ELR (cell line): ENCODE results near the gene AMFR.
A peak's percentile ranks its signal among the peaks of the same experiment; 100 is the strongest.

Experiments used
- DNase-seq: peaks from one replicate; pipeline ENCODE4 v3.0.0-alpha.2; 2015; ENCODE audit warnings: low read depth

The AMFR gene

GRCh38 chr16:56425439-56425832 is at the start of gene AMFR:
TSS of gene AMFR (minus strand) at chr16:56425545. CDS start at chr16:56425327, 218 bp downstream.
- DNase-seq: peak; percentile 89

- DNase-seq: no peak
These were observed 45.3 kb upstream of the AMFR start for GRCh38 chr16:56470666-56471065.

DNA sequence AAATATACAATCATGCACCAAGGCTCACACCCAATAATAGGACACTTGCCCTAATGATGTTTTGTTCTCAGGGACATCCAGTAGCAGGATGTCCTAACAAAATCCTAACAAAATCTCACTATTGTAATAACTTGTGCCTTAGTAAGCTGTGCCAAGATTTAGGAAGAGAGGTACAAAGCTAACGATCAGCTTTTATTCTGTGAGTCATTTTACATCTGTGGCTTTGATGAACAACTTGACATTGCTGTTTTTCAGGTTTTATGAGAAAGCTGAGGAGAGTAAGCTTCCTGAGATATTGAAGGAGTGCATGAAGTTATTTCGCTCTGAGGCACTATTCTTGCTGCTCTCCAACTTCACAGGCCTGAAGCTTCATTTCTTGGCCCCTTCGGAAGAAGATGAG is 44.9 kb upstream of the AMFR start:
- DNase-seq: no peak

GRCh38 chr16:56469748-56470147 is 44.4 kb upstream of the AMFR start:
- DNase-seq: no peak

- DNase-seq: no peak
These were observed 43.5 kb upstream of the AMFR start for GRCh38 chr16:56468800-56469199.

GRCh38 chr16:56466344-56466743 is 41.0 kb upstream of the AMFR start:
- DNase-seq: no peak

DNA sequence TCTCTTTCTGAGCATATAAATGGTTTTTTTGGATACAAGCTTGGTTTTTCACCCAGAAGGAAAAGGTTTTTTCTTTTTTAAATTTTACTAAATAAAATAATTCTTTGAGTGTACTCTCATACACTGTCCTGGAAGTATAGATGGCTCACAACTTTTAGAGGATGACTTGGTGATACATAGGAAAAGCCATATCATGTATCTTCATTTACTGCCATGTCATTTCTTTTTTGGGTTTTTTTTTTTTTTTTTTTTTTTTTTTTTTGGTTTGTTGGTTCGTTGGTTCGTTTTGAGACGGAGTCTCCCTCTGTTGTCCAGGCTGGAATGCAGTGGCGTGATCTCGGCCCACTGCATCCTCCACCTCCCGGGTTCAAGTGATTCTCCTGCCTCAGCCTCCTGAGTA is 37.8 kb upstream of the AMFR start:
- DNase-seq: no peak

DNA sequence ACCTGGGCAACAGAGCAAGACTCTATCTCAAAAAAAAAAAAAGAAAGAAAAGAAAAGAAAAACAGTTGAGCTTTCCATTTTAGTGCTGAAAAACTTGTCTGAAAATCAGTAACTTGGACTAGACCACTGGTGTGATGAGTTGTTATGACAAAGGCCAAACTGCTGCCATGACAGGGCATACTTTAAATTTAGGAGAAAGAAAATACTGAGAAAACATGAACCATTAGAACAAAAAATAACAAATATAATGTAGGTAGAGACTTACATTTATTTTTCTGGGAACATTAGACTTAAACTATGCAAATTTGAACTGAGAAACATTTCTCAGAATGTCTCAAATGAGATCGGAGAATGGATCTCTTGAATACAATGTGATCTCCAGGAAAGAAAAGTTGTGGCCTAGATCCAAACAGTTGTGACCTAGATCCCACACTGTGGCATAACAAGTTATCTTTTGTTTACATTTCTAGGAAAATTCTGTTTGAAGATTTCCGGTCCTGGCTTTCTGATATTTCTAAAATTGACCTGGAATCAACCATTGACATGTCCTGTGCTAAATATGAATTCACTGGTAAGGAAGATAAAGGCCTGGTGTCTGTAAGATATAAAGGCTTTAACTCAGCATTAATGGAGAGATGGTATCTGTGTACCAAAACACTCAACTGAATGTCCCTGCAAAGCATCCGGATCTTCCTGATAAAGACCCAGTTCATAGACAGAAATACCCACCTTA is 36.9 kb upstream of the AMFR start:
- no peak for DNase-seq

- DNase-seq: no peak
These were observed 34.8 kb upstream of the AMFR start for GRCh38 chr16:56460101-56460500.

DNA sequence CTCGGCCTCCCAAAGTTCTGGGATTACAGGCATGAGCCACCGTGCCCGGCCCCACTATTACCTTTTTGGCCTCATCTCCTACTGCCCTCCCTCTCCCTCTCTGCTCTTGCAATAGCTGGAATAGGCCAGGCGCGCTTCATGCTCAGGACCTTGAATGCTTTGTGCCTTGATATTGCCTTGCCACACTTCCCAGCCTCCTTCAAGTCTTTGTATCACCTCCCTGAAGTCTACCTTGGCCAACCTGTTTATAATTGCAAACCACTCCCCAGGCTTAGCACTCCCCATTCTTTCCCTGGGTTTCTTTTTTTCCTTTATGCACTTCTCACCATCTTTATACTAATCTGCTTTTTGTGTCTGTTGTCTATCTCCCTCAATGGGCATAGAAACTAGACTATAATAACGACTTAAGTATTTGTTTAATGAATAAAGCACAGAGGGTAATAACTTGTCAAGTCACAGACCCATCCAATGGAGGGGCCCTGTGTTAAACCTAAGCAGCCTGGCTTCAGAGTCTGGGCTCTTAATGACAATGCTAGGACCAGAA is 32.7 kb upstream of the AMFR start:
- no peak for DNase-seq

GRCh38 chr16:56451753-56452689 is 26.7 kb upstream of the AMFR start:
- DNase-seq: peak; percentile 61

- peak; percentile 99 for DNase-seq
These were observed 25.8 kb upstream of the AMFR start, which contains the start of the genes NUDT21 and OGFOD1 for GRCh38 chr16:56450986-56451752. TSS of gene NUDT21 (minus strand) at chr16:56451332. CDS start at chr16:56451202, 130 bp downstream. TSS of gene OGFOD1 (plus strand) at chr16:56451554. CDS start at chr16:56451613, 59 bp downstream.

DNA sequence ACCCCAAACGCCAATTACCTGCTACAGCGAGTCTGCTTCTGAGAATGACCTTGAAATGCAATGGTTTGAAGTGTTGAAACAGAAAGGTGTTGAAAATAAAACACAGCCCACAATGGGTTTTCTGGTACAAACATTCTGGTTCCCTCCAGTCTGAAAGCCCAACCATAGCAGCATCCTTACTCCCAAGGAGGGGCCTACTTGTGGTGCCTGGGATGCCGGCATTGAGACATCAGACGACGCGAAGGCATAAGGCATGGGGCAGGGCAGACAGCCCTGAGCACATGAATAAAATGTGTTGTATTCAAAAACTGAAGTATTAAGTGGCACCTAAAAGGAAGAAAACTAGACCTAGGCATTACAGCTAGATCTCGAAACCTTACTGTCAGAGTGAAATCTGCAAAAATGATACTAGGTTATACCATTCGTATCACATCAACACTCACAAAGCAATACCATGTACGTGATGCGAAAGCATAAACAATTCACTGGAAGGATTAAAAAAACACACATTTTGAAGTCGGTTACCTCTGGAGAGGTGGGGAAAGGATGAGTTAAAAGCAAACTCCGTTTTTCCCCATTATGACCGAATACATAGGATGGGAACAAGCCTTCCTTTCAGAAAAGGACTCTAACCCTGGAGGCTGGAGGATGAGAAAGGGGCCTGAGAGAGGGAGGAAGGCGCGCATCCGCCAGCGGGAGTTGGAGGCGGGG is 25.1 kb upstream of the AMFR start:
- DNase-seq: peak; percentile 49

GRCh38 chr16:56448005-56448404 is 22.7 kb upstream of the AMFR start:
- no peak for DNase-seq

- no peak for DNase-seq
These were observed 21.9 kb upstream of the AMFR start for GRCh38 chr16:56447286-56447685.

DNA sequence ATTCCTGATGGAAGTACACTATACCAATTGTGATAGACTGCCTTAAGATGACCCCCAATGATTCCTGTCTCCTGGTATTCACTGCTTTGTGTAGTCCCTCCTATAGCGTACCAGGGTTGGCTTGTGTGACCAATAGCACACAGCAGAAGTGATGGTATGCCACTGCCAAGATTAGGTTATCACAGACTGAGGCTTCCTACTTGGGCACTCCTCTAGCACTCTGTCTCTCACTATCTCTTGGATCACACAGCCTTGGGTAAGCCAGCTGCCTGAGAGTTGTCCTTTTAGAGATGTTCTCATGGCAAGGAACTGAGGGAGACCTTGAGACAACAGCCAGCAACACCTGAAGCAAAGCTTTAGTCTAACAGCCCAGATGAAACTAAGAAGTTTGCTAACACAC is 12.7 kb upstream of the AMFR start:
- DNase-seq: no peak

- DNase-seq: no peak
These were observed 10.9 kb upstream of the AMFR start for GRCh38 chr16:56436258-56436657.

DNA sequence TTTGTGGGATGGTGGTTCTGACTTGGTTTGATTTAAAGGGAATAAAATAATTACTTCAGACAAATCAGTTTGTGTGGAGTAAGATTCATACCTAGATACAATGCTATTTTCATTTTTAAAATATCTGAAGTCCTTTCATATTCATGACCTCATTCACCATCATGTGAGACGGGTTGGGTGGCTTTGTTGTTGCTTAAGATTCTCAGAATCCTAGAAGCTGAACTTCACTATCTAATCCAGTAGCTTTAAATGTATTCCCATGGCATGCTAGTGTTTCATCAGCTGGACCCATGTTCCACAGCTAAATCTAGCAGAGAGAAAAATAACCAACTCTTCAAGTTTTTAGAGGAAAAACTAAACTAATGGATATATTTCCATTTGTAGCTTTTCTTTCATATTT is 2.7 kb upstream of the AMFR start:
- no peak for DNase-seq

DNA sequence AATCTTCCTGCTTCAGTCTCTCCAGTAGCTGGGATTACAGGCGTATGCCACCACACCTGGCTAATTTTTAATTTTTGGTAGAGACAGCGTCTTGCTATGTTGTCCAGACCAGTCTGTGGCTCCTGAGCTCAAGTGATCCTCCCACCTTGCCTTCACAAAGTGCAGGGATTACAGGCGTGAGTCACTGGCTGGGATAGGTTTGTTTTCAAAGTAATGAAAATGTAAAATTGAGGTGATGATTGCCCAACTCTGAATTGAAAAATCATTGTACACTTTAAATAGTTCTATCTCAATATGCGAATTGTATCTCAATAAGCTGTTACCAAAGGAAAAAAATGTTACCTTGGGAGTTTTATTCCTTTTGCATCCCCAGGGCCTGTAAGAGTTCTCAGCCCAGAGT is 1.2 kb upstream of the AMFR start:
- DNase-seq: peak; percentile 26

DNA sequence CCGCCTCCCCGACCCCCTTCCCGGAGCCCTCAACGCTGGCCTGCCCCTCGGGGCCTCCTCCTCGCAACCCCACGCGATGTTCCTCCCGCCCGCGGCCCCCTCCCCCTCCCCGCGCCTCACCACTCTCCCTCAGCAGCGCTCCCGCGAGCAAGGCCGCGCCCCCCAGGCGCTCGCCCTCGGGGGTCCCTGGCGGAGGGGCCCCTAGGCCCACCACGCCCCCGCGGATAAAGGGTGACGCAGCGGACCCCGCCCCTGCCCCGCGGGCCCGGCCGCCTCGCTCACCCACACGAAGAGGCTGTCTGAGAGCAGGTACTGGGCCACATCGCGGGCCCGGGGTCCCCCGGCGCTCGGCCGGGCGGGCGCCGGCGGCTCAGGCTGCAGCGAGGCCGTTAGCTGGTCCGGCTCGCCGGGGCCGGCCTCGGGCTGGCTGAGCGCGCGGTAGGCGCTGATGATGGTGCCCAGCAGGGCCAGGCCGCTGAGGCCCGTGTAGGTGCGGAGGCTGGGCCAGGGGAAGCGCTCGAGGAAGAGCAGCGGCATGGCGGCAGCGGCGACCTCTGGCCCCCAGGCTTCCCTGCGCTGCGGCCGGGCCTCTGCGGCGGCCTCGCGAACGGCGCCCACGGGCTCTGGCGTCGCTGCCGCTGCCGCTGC is 430 bp downstream of the AMFR start:
- DNase-seq: peak; percentile 52

DNA sequence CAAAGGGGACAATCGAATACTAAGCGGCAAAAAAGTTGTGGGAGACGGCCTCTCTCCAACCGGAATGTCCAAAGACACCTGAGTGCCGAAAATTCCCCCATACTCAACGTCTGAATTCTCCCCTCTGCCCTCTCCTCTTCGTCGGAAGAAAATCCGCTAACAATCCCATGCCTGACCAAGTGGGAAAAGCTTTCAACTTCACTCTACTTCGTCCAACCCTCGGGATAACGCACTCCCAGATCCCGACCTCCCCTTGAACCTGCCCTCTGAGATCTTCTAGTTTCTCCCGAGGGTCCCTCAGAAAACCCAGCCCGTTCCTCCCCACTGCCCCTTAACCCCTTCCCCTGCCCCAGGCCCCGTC is 961 bp downstream of the AMFR start:
- peak; percentile 41 for DNase-seq
